Kidney epithelial cell (primary cell): ENCODE data around the gene PLIN1. TPM values are rescaled to one million over a fixed set of nuclear protein-coding genes. Genes with fewer than 3 reads are reported as not detected.

Experiments
- DNase-seq: peaks from one replicate; pipeline ENCODE4 v3.0.0-alpha.2; 2010; ENCODE audit warnings: low read depth
- H3K27me3 ChIP-seq: 2 replicates; pipeline ENCODE4 v1.6.0; 2011; ENCODE audit warnings: low read length; ENCODE audit not compliant: control insufficient read depth, insufficient read depth
- H3K36me3 ChIP-seq: 2 replicates; pipeline ENCODE4 v1.5.1; 2011; ENCODE audit warnings: low read length; ENCODE audit not compliant: control insufficient read depth, insufficient read depth
- H3K4me3 ChIP-seq: 2 replicates; pipeline ENCODE4 v1.5.1; 2011; ENCODE audit warnings: low read depth, mild to moderate bottlenecking, control low read depth, low read length
- total RNA-seq: library from RNA; depleted of rRNA; stranded (reverse); fragments of >200 nt; gene quantifications from 2 replicates; pipeline ENCODE4 v1.2.3, GENCODE V29; 2015
- TF ChIP-seq, protein P1 (sequence below): IDR thresholded peaks from 2 replicates; pipeline ENCODE4 v1.5.1; 2011; ENCODE audit warnings: mild to moderate bottlenecking, moderate library complexity, low read length, control low read depth, inconsistent platforms; ENCODE audit not compliant: insufficient read depth, poor library complexity, severe bottlenecking

PLIN1 gene
- total RNA-seq, 1 donor from 2014 or later = 0.08 TPM

DNA sequence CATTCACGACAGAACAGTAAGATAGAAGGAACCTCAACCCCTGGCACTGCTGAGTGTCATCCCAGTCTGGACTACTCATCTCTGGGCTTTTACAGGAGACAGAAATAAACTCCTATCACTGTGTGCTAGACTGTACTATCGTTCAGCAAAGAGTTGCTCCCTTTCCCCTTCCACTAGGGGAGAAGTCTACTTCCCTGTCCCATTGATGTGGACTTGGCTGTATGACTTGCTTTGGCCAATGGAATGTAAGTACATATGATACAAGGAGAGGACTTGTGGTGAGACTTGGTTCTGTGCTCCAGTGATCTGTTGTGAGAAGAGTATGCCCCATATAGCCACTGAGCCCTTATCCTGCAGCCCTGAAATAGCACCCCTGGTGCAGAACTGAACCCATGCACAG is 18.6 kb downstream of the PLIN1 start:
- H3K36me3 ChIP-seq = no peaks in the 10 kb centered on the region
- TF ChIP-seq, protein P1, sequence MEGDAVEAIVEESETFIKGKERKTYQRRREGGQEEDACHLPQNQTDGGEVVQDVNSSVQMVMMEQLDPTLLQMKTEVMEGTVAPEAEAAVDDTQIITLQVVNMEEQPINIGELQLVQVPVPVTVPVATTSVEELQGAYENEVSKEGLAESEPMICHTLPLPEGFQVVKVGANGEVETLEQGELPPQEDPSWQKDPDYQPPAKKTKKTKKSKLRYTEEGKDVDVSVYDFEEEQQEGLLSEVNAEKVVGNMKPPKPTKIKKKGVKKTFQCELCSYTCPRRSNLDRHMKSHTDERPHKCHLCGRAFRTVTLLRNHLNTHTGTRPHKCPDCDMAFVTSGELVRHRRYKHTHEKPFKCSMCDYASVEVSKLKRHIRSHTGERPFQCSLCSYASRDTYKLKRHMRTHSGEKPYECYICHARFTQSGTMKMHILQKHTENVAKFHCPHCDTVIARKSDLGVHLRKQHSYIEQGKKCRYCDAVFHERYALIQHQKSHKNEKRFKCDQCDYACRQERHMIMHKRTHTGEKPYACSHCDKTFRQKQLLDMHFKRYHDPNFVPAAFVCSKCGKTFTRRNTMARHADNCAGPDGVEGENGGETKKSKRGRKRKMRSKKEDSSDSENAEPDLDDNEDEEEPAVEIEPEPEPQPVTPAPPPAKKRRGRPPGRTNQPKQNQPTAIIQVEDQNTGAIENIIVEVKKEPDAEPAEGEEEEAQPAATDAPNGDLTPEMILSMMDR = no peak
- DNase-seq = no peak

DNA sequence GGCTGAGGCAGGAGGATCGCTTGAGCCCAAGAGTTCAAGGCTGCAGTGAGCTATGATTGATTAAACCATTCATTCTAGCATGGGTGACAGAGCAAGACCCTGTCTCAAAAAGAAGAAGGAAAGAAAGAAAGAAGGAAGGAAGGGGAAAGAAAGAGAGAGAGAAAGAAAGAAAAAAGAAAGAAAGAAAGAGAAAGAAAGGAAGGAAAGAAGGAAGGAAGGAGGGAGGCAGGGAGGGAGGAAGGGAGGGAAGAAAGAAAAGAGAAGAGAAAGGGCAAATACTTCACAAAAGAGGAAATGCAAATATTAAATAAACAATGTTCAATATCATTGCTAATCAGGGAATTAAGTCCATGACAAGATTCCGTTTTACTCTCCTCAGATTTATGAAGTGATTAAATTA is 19.9 kb downstream of the PLIN1 start:
- no peaks in the 10 kb centered on the region for H3K36me3 ChIP-seq
- TF ChIP-seq, protein P1 = no peak

More for the DNA sequence above, 18.6 kb downstream of the PLIN1 start:
- no peak overlapping the region for H3K4me3 ChIP-seq
- H3K27me3 ChIP-seq = no peaks in the 10 kb centered on the region

DNA sequence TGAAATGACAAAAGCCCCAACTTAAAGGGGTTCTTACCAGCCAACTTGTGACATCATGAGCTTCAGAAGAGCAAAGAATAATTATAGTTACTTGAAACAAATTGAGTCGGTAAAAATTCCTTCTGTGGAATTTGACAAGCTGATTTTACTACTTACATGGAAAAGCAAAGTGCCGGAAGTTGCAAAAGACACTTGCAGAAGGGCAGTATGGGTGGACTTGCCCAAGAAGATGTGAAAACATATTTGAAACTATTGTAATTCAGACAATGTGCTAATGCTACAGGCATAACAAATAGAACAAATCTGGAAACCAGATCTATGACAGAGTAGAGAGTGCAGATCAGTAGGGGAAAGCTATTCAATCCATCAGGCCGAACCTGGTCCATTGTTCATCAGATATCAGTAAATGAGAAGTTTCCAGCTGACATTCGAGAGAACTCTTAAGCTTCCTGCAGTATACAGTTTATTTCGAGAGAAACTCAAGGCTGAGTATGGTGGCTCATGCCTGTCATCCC is 21.4 kb downstream of the PLIN1 start:
- Histone ChIP-seq H3K36me3 (no peaks in the 10 kb centered on the region), H3K4me3 (no peak overlapping the region), H3K27me3 (no peaks in the 10 kb centered on the region)
- TF ChIP-seq, protein P1 = no peak
- no peak for DNase-seq

More for the DNA sequence above, 19.9 kb downstream of the PLIN1 start:
- Histone ChIP-seq H3K27me3 (no peaks in the 10 kb centered on the region), H3K4me3 (no peak overlapping the region)
- no peak for DNase-seq

DNA sequence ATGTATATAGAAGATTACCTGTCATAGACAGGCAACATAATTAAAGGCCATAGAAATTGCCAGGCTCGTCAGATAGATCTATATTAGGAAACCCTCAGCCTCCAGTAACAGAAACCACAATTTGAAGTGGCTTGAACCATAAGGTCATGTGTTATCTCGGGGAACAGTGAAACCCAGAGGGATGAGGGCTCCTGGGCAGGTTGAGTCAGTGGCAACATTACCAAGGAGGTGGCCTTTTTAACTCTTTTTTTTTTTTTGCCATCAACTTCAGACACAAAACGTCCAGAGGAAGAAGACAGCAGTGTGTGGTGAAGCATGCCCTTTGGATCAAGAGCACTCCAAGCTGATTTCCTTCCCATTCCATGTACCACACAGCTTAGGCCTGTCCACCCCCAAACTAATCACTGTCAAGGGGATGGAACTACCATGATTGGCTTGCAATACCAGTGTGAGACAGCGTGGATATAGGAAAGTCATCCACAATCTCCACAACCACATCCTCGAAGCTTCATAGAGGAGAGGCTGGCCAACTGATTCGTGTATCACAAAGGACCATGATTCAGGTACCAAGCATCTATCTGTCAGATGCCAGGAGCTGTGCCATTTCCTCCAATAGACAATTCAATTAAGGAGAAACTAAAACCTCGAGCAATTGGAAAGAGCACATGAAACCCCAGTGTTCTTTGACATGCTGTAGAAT is 22.9 kb downstream of the PLIN1 start:
- Histone ChIP-seq H3K36me3 (no peaks in the 10 kb centered on the region), H3K27me3 (no peaks in the 10 kb centered on the region), H3K4me3 (no peak overlapping the region)
- TF ChIP-seq, protein P1 = no peak
- no peak for DNase-seq

DNA sequence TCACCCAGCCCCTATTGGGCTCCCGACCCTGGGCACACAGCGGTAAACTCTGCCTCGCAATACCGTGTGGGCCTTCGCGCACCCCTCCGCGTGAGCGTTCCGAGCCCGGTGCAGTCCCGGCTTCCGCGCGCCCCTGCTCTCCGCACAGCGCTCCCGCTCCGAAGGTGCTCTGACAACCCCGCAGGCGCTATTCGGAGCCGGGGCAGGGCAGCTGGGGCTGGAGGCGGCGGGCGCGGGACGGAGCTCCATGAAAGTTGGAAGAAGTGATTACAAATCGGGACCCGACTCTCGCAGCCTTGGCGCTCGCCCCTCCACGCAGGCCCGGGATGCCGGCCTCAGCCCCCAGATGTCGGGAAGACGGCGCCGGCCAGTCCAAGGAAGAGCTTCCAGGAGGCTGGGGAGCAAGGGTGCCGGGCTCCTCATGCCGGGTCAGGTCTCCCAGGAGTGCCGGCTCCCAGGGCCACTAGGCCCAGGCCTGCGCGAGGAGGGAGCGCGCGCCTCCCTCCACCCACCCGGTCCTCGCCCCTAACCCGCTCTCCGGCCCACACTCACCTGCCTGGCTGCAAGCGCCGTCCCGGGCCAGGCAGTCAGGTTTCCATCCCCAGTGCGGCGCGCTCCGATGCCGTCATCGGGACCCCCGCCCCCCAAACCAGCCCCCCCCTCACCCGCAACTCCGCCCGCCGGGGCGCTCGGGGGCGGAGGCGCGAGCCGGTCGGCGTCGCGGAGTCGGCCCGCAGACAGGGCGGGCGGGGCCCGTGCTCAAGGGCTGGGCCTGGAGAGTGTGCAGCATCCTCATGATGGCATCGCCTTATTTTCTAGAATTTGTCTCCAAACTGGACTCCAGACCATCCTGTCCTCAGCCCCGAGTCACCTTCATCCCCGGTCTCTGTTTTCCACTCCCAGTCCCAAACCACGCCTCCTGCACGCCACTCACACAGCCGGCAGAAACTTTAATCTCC is 24.0 kb downstream of the PLIN1 start, which contains the start of gene KIF7:
Gene KIF7, minus strand, starts transcription at position 621 of the 959 bp plus-strand sequence. CDS start 2,537 bp downstream, outside the sequence.
- DNase-seq = no peak
- peak within 1 kb of the TSS; percentile 74 for H3K4me3 ChIP-seq
- TF ChIP-seq, protein P1 = no peak
- no peaks in the 10 kb centered on the region for H3K27me3 ChIP-seq
- no peaks in the 10 kb centered on the region for H3K36me3 ChIP-seq
